HCT116 (cell line): Measurements from ENCODE around the gene RGL2.

ENCODE experiments used
- CEBPB ChIP-seq: IDR thresholded peaks from 2 replicates; pipeline ENCODE4 v1.6.1; 2012; ENCODE audit warnings: low read depth
- EGR1 ChIP-seq: IDR thresholded peaks from 2 replicates; pipeline ENCODE4 v1.6.1; 2012; ENCODE audit warnings: low read depth
- POLR2A ChIP-seq: IDR thresholded peaks from 2 replicates; pipeline ENCODE4 v1.7.0; 2011; ENCODE audit warnings: borderline replicate concordance; ENCODE audit not compliant: insufficient read depth, insufficient read length; ENCODE audit errors: extremely low read depth
- POLR2AphosphoS5 ChIP-seq: IDR thresholded peaks from 2 replicates; pipeline ENCODE4 v1.6.1; 2011; ENCODE audit warnings: mild to moderate bottlenecking, low read depth, low read length, moderate library complexity
- YY1 ChIP-seq: IDR thresholded peaks from 2 replicates; pipeline ENCODE4 v1.6.1; 2011; ENCODE audit warnings: low read length, low read depth, moderate library complexity, mild to moderate bottlenecking; ENCODE audit not compliant: insufficient replicate concordance; ENCODE audit errors: extremely low read depth
- ZBTB33 ChIP-seq: IDR thresholded peaks from 2 replicates; pipeline ENCODE4 v1.6.1; 2011; ENCODE audit warnings: mild to moderate bottlenecking, low read length, moderate library complexity; ENCODE audit not compliant: insufficient replicate concordance; ENCODE audit errors: extremely low read depth
- TF ChIP-seq, protein P1 (sequence below), 3 experiments: fragments of 200-600 bp in 1 of 3; sonication (generic) in 1 of 3; IDR thresholded peaks in 2 of 3; conservative IDR thresholded peaks in 1 of 3; 2 replicates each; pipeline ENCODE4 v1.5.1; 2012 to 2017; ENCODE audit warnings: low read depth in 2 of 3, low read length in 2 of 3, antibody characterized with exemption in 1 of 3, borderline replicate concordance in 1 of 3, control low read depth in 1 of 3, mild to moderate bottlenecking in 1 of 3, mixed read lengths in 1 of 3, mixed run types in 1 of 3, moderate library complexity in 1 of 3; ENCODE audit not compliant: insufficient read depth in 1 of 3
- TF ChIP-seq, protein P2 (sequence below): IDR thresholded peaks from 2 replicates; pipeline ENCODE4 v1.6.1; 2012; ENCODE audit warnings: low read depth
- TF ChIP-seq, protein P3 (sequence below): IDR thresholded peaks from 2 replicates; pipeline ENCODE4 v1.6.1; 2012

DNA sequence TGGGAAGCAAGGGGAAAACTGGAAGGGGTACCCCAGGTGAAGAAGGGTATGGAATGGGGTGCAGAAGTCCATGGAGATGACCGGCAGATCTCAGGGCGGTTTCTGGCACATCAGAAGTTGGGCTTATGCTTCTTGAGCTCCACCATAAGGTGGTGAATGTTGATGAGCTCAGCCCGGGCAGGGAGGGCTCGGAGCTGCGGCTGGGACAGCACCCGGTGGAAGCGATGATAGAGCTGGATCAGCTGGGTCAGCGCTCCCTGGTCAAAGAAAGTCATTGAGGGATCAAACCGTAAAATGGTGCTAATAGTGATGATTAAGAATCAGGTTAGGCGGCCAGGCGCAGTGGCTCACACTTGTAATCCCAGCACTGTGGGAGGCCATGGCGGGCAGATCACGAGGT, 48.0 kb downstream of the RGL2 start:
- no peak for TF ChIP-seq ZBTB33
- TF ChIP-seq, protein P1, sequence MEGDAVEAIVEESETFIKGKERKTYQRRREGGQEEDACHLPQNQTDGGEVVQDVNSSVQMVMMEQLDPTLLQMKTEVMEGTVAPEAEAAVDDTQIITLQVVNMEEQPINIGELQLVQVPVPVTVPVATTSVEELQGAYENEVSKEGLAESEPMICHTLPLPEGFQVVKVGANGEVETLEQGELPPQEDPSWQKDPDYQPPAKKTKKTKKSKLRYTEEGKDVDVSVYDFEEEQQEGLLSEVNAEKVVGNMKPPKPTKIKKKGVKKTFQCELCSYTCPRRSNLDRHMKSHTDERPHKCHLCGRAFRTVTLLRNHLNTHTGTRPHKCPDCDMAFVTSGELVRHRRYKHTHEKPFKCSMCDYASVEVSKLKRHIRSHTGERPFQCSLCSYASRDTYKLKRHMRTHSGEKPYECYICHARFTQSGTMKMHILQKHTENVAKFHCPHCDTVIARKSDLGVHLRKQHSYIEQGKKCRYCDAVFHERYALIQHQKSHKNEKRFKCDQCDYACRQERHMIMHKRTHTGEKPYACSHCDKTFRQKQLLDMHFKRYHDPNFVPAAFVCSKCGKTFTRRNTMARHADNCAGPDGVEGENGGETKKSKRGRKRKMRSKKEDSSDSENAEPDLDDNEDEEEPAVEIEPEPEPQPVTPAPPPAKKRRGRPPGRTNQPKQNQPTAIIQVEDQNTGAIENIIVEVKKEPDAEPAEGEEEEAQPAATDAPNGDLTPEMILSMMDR (IDR thresholded peaks at IDR 0.05 in 2 of 3, conservative IDR thresholded peaks at IDR 0.05 in 1 of 3; ENCODE audit: borderline replicate concordance in 1 of 3, insufficient read depth in 1 of 3, low read depth in 2 of 3, low read length in 2 of 3) = no peak
- TF ChIP-seq CEBPB = no peak
- no peak for TF ChIP-seq POLR2AphosphoS5
- no peak for TF ChIP-seq YY1
- TF ChIP-seq POLR2A = no peak
- no peak for TF ChIP-seq EGR1
- TF ChIP-seq, protein P2, sequence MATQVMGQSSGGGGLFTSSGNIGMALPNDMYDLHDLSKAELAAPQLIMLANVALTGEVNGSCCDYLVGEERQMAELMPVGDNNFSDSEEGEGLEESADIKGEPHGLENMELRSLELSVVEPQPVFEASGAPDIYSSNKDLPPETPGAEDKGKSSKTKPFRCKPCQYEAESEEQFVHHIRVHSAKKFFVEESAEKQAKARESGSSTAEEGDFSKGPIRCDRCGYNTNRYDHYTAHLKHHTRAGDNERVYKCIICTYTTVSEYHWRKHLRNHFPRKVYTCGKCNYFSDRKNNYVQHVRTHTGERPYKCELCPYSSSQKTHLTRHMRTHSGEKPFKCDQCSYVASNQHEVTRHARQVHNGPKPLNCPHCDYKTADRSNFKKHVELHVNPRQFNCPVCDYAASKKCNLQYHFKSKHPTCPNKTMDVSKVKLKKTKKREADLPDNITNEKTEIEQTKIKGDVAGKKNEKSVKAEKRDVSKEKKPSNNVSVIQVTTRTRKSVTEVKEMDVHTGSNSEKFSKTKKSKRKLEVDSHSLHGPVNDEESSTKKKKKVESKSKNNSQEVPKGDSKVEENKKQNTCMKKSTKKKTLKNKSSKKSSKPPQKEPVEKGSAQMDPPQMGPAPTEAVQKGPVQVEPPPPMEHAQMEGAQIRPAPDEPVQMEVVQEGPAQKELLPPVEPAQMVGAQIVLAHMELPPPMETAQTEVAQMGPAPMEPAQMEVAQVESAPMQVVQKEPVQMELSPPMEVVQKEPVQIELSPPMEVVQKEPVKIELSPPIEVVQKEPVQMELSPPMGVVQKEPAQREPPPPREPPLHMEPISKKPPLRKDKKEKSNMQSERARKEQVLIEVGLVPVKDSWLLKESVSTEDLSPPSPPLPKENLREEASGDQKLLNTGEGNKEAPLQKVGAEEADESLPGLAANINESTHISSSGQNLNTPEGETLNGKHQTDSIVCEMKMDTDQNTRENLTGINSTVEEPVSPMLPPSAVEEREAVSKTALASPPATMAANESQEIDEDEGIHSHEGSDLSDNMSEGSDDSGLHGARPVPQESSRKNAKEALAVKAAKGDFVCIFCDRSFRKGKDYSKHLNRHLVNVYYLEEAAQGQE = no peak
- TF ChIP-seq, protein P3, sequence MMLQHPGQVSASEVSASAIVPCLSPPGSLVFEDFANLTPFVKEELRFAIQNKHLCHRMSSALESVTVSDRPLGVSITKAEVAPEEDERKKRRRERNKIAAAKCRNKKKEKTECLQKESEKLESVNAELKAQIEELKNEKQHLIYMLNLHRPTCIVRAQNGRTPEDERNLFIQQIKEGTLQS = no peak
